Measurements from ENCODE around the gene DAZAP1. TPM values are rescaled to one million over a fixed set of nuclear protein-coding genes. Genes with fewer than 3 reads are reported as not detected.

Gene DAZAP1
- polyA plus RNA-seq, 1 donor (not counting 4 experiments of a cell fraction or from before 2014, with no cell fraction given), result 99.2 TPM

DNA sequence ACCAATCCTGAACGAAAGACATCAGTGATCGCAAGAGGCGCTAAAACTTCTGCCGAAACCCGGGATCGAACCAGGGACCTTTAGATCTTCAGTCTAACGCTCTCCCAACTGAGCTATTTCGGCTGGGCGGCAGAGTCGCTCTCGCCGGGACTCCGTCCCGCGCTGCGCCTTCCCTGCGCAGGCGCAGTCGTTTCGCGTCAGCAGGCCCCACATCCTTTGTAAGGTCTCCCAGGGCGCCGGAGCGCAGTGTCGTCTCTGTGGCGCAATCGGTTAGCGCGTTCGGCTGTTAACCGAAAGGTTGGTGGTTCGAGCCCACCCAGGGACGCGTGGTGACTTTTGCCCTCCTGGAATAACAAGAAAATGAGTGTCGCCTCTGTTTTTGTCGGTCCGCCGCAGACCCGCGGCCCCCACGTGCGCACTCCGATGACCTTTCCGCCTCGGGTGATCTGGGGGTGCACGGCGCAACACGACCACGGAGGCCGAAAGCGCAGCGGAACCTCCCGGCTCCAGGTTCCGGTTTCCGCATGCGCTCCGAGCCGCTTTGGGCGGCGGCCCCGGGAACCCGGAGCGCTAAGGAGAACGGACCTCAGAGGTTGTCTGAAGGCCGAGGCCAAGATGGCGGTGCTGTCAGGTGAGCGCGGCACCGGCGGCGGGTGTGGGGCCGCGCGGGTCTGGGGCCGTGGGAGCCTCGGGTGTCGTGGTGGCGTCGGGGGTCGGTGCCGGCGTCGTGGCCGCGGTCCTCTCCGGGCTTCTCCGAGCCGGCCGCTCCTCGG is 23.9 kb upstream of the DAZAP1 start, which contains the start of gene NDUFS7:
Gene NDUFS7, plus strand, starts transcription at position 596 of the 773 bp plus-strand sequence. Its CDS starts 20 bp downstream, at position 616.
- Histone ChIP-seq H3K27ac (ENCODE audit: control insufficient read depth, insufficient read depth, low read length) (peak within 1 kb of the TSS; percentile 78), H3K9me3 (ENCODE audit: control insufficient read depth, low read depth, low read length) (no peaks in the 10 kb centered on the region), H3K4me3 (ENCODE audit: control insufficient read depth in 2 of 3, extremely low read depth in 1 of 3, insufficient read depth in 2 of 3, low read depth in 1 of 3, low read length in 3 of 3) (peak within 1 kb of the TSS; percentile 65 to 92 (median 91)), H4K20me1 (ENCODE audit: control insufficient read depth, extremely low read depth, insufficient read depth, low read length) (no peaks in the 10 kb centered on the region), H3K79me2 (ENCODE audit: control insufficient read depth, insufficient read depth, low read length) (peaks cover 18% of the 10 kb centered on the region), H2AFZ (ENCODE audit: control insufficient read depth, low read length) (peak within 1 kb of the TSS; percentile 44), H3K4me2 (ENCODE audit: control insufficient read depth, extremely low read depth, insufficient read depth, low read depth, low read length) (peak within 1 kb of the TSS; percentile 96), H3K27me3 (ENCODE audit: control insufficient read depth, extremely low read depth, insufficient read depth, low read length) (no peaks in the 10 kb centered on the region), H3K9ac (ENCODE audit: control insufficient read depth, extremely low read depth, insufficient read depth, low read length) (peak within 1 kb of the TSS; percentile 88), H3K4me1 (ENCODE audit: control insufficient read depth, extremely low read depth, insufficient read depth, low read length) (peaks cover 17% of the 10 kb centered on the region), H3K9me1 (ENCODE audit: control insufficient read depth, extremely low read depth, insufficient read depth, low read length) (no peaks in the 10 kb centered on the region), H3K36me3 (ENCODE audit: control insufficient read depth in 2 of 2, extremely low read depth in 1 of 2, insufficient read depth in 2 of 2, low read length in 2 of 2) (peaks cover 1 to 3% of the 10 kb centered on the region in 2 experiments)
- dilution Hi-C loops (cut with MboI; ENCODE audit: extremely low pct_ligation_motif_present, low sequenced_read_pairs), result no loop called here
- FAIRE-seq (peak; percentile 68), DNase-seq (ENCODE audit: low read depth, low spot score) (peak; percentile 53)
- TF ChIP-seq, protein P1, sequence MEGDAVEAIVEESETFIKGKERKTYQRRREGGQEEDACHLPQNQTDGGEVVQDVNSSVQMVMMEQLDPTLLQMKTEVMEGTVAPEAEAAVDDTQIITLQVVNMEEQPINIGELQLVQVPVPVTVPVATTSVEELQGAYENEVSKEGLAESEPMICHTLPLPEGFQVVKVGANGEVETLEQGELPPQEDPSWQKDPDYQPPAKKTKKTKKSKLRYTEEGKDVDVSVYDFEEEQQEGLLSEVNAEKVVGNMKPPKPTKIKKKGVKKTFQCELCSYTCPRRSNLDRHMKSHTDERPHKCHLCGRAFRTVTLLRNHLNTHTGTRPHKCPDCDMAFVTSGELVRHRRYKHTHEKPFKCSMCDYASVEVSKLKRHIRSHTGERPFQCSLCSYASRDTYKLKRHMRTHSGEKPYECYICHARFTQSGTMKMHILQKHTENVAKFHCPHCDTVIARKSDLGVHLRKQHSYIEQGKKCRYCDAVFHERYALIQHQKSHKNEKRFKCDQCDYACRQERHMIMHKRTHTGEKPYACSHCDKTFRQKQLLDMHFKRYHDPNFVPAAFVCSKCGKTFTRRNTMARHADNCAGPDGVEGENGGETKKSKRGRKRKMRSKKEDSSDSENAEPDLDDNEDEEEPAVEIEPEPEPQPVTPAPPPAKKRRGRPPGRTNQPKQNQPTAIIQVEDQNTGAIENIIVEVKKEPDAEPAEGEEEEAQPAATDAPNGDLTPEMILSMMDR (optimal IDR thresholded peaks at IDR 0.05 in 1 of 3, IDR thresholded peaks at IDR 0.05 in 1 of 3, conservative IDR thresholded peaks at IDR 0.05 in 1 of 3; ENCODE audit: extremely low read depth in 1 of 3, insufficient read depth in 2 of 3, low read length in 3 of 3), result peak; percentile 16 to 28 (median 17)
- no peak for TF ChIP-seq EZH2 (IDR thresholded peaks at IDR 0.05; ENCODE audit: low read length)

DNA sequence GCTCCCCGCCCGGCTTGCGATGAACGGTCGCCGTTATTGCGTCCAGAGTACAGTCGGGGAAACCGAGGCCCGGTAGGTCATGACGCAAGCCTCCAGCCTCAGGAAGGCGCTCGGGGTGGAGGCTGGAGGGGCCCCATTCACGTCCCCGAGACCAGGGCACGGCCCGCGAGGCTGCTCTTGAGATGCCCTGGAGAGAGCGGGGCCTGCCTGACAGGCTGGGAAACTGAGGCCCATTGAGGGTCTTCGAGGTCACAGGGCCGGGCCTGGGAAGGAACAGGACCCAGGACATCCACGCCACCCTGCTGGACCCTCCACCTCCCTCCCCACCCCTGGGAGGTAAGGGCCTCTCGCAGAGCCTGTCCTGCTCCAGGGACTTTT is 23.3 kb upstream of the DAZAP1 start:
- no peak for TF ChIP-seq EZH2 (IDR thresholded peaks at IDR 0.05; ENCODE audit: low read length)
- TF ChIP-seq, protein P1 (optimal IDR thresholded peaks at IDR 0.05 in 1 of 3, IDR thresholded peaks at IDR 0.05 in 1 of 3, conservative IDR thresholded peaks at IDR 0.05 in 1 of 3; ENCODE audit: extremely low read depth in 1 of 3, insufficient read depth in 2 of 3, low read length in 3 of 3), result no peak
- peaks cover 18% of the 10 kb centered on the region for H3K79me2 ChIP-seq (ENCODE audit: control insufficient read depth, insufficient read depth, low read length)
- H3K4me3 ChIP-seq (ENCODE audit: control insufficient read depth in 2 of 3, extremely low read depth in 1 of 3, insufficient read depth in 2 of 3, low read depth in 1 of 3, low read length in 3 of 3), result peak overlapping the region; percentile 65 to 92 (median 91)
- H2AFZ ChIP-seq (ENCODE audit: control insufficient read depth, low read length), result peak overlapping the region; percentile 44
- H3K27me3 ChIP-seq (ENCODE audit: control insufficient read depth, extremely low read depth, insufficient read depth, low read length), result no peaks in the 10 kb centered on the region
- FAIRE-seq (no peak), DNase-seq (ENCODE audit: low read depth, low spot score) (no peak)
- peak overlapping the region; percentile 78 for H3K27ac ChIP-seq (ENCODE audit: control insufficient read depth, insufficient read depth, low read length)
- peaks cover 17% of the 10 kb centered on the region for H3K4me1 ChIP-seq (ENCODE audit: control insufficient read depth, extremely low read depth, insufficient read depth, low read length)
- H3K9me1 ChIP-seq (ENCODE audit: control insufficient read depth, extremely low read depth, insufficient read depth, low read length), result no peaks in the 10 kb centered on the region
- no peaks in the 10 kb centered on the region for H3K9me3 ChIP-seq (ENCODE audit: control insufficient read depth, low read depth, low read length)
- H3K9ac ChIP-seq (ENCODE audit: control insufficient read depth, extremely low read depth, insufficient read depth, low read length), result peak overlapping the region; percentile 88
- peaks cover 4 to 9% of the 10 kb centered on the region in 2 experiments for H3K36me3 ChIP-seq (ENCODE audit: control insufficient read depth in 2 of 2, extremely low read depth in 1 of 2, insufficient read depth in 2 of 2, low read length in 2 of 2)
- H3K4me2 ChIP-seq (ENCODE audit: control insufficient read depth, extremely low read depth, insufficient read depth, low read depth, low read length), result peak overlapping the region; percentile 96
- dilution Hi-C loops (cut with MboI; ENCODE audit: extremely low pct_ligation_motif_present, low sequenced_read_pairs), result no loop called here
- no peaks in the 10 kb centered on the region for H4K20me1 ChIP-seq (ENCODE audit: control insufficient read depth, extremely low read depth, insufficient read depth, low read length)

Measured in keratinocyte (primary cell).